ENCODE data around the gene TECTB. TPM values are rescaled to one million over a fixed set of nuclear protein-coding genes. Genes with fewer than 3 reads are reported as not detected.

Gene TECTB
- total RNA-seq, 1 donor from 2014 or later, result not detected

DNA sequence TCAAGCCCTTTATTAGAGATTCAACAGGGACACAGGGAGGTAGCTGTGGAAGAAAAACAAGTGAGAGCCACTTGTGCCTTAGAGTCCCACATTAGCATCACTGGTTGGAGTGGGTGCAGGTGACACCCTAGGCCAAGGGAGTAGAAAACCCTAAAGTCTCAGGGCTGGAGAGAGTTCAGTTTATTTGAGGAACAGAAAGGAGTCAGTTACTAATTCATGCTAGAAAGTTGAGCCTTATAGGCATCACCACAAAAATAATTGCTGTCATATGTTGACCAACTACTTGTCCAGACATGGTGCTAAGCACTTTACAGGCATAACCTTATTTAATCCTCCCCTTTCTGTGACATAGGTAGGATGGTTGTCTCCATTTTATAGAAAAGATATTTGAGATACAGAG lies 69.8 kb downstream of the TECTB start:
- H3K27me3 ChIP-seq, result no peaks in the 10 kb centered on the region
- TF ChIP-seq, protein P1, sequence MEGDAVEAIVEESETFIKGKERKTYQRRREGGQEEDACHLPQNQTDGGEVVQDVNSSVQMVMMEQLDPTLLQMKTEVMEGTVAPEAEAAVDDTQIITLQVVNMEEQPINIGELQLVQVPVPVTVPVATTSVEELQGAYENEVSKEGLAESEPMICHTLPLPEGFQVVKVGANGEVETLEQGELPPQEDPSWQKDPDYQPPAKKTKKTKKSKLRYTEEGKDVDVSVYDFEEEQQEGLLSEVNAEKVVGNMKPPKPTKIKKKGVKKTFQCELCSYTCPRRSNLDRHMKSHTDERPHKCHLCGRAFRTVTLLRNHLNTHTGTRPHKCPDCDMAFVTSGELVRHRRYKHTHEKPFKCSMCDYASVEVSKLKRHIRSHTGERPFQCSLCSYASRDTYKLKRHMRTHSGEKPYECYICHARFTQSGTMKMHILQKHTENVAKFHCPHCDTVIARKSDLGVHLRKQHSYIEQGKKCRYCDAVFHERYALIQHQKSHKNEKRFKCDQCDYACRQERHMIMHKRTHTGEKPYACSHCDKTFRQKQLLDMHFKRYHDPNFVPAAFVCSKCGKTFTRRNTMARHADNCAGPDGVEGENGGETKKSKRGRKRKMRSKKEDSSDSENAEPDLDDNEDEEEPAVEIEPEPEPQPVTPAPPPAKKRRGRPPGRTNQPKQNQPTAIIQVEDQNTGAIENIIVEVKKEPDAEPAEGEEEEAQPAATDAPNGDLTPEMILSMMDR (IDR thresholded peaks at IDR 0.05), result no peak
- no peaks in the 10 kb centered on the region for H3K4me1 ChIP-seq
- intact Hi-C loops (cut with DNase I), result no loop called here
- DNase-seq (no peak), ATAC-seq (no peak)
- no peaks in the 10 kb centered on the region for H3K36me3 ChIP-seq
- H3K9me3 ChIP-seq, result no peaks in the 10 kb centered on the region
- H3K4me3 ChIP-seq, result no peak overlapping the region
- H3K27ac ChIP-seq, result no peak overlapping the region

Small RNA genes lying within 50 kb of the gene (microRNA-seq; reads per million reads assigned to microRNA genes)
- gene MIR6715A (ENCODE audit: borderline microRNAs expressed) (not detected), gene MIR6715B (ENCODE audit: borderline microRNAs expressed) (not detected)

Other genes starting within 250 kb of the TECTB start
- gene GPAM, start 99.6 kb upstream of the TECTB start, total RNA-seq, result 34.0 TPM
- 79.1 TPM for gene ACSL5, start 90.7 kb downstream of the TECTB start, total RNA-seq
- 34.9 TPM for gene ZDHHC6, start 163.5 kb downstream of the TECTB start, total RNA-seq
- 29.7 TPM for gene VTI1A, start 163.8 kb downstream of the TECTB start, total RNA-seq

All from upper lobe of right lung (tissue), 1 donor.